Tongue (tissue), 2 donors: ENCODE data around the gene MED25. TPM values are rescaled to one million over a fixed set of nuclear protein-coding genes. Genes with fewer than 3 reads are reported as not detected.
"Not testable (repeated sequence)": the region's sequence is repeated elsewhere in the genome, so short reads cannot be mapped to it uniquely, and the experiment has no call there.

Experiments used
- DNase-seq: peaks from one replicate; pipeline ENCODE4 v3.0.0-alpha.2; 2015
- total RNA-seq: library from RNA; depleted of rRNA; stranded (reverse); fragments of >200 nt; gene quantifications from one replicate; pipeline ENCODE4 v1.2.3, GENCODE V29; 2014

MED25 gene
- total RNA-seq, 1 donor from 2014 or later: 38.2 TPM

GRCh38 chr19:49816590-49816989, 1.5 kb upstream of the MED25 start:
- DNase-seq: peak; percentile 45

GRCh38 chr19:49818649-49819370, 721 bp downstream of the MED25 start:
- DNase-seq: no peak

DNA sequence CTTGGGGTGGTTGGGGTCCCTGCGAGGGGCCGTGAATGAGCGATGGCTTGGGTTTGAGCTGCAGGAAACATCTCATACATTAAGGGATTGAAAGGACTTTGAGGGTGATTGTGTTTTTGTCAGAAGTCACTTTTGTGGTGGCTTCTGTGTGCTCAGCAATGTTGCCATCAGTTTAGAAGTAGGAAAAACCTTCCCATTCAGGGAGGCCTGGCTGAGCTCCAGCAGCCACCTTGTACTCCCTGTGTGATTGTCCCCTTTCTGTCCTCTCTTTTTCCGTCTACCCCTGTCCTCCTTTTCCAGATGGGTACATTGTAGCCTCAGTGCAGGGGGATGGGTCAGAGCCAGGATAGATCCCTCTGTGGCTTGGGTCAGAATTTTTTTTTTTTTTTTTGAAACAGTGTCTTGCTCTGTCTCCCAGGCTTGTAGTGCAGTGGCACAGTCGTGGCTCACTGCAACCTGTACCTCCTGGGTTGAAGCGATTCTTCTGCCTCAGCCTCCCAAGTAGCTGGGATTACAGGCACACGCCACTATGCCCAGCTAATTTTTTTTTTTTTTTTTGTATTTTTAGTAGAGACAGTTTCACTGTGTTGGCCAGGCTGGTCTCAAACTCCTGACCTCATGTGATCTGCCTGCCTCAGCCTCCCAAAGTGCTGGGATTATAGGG, 1.5 kb downstream of the MED25 start:
- DNase-seq: not testable (repeated sequence)

DNA sequence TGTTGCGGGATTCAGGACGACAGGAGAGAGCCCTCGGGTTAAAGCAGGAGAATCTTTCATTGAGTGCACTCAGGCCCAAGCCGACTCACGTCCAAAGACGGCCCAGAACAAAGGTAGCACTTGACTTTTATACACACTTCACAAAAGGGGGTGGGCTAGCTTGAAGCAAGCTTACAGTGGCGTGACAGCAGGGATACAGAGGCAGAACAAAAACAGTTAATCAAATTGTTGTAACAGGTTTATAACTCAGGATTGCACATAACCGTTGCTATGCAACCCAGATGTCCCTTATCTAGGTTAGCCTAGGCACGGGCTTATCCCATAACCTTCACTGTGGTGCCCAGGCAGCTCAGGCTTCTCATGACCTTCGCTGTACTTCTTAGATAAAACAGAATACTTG, 2.0 kb downstream of the MED25 start:
- no peak for DNase-seq

DNA sequence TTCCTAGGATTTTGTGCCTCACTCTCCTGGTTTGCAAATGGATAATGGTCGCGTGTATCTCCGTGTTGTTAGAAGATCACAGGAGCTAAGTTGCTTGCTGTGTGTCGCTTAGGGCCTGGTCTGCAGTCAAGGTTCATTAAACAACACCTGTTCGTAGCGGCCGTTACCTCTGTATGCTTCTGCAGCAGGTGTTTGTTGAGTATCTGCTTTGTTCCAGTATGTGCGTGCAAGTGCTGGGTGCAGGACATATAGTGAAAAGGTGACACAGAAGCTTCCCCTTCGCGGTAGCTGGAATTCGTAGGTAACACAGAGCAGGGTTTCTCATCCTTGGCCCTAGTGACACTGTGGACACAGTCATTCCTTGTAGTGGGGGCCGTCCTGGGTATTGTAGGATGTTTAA, 5.4 kb downstream of the MED25 start:
- DNase-seq: no peak

- DNase-seq: no peak
Measured at GRCh38 chr19:49824662-49825061, 6.6 kb downstream of the MED25 start.

DNA sequence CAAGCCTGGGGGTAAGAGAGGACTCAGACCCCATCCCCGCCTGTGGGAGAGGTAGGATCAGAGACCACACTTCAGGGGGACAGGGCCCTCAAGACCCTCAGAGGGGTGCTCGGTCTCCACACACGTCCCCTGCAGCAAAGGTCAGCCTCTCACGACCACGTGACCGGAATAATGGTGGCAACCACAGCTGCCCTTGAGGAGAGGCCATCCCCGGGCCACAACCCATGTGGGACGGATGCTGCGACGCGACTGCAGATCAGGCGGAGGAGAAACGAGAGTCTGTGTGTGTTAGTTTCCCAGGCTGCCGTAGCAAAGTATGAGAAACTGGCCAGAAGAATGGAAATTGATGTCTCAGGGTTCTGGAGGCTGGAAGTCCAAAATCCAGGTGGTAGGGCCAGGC, 8.9 kb downstream of the MED25 start:
- DNase-seq: no peak

DNA sequence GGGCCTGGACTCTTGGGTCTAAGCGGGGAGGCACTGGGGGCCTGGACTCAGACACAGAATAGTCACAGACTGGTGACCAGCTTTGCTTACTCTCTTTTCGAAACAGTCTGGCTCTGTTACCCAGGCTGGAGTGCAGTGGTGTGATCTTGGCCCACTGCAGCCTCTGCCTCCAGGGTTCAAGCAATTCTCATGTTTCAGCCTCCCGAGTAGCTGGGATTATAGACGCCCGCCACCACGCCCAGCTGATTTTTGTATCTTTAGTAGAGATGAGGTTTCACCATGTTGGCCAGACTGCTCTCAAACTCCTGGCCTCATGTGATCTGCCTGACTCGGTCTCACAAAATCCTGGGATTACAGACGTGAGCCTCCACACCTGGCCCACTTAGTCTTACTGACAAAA, 11.1 kb downstream of the MED25 start:
- no peak for DNase-seq

GRCh38 chr19:49829721-49830120, 11.6 kb downstream of the MED25 start:
- DNase-seq: no peak

DNA sequence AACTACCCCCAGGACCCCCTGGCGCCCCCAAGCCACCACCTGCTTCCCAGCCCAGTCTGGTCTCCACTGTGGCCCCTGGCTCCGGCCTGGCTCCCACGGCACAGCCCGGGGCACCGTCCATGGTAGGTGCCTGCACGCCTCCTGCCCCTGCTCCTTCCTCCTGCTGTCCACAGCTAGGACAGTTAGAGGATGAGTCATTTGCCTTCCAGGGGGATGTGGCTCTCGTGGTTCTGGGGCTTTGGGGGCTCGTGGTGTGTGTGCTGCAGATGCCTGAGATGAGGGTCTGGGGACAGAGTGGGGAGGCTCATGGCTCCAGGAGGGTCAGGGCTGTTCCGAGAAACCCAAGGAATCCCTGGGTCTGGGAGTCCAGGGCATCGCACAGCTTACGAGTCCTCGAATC, 12.7 kb downstream of the MED25 start:
- no peak for DNase-seq

DNA sequence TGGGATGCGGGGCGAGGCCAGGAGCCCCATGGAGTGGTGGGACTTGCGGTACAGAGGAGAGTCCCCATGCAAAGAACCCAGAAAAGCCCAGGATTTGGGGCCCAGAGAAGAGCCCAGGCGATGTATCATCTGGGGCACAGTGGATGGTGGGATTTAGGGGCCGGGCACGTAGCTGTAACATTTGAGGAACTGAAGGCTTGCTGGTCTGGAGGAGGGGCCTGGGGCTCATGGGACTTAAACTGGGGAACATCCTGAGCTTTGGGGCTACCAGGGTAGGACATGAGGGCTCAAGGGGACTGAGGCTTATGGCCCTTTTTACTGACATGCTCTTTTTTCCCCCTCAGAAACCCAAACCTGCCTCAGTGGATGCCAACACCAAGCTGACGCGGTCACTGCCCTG, 13.5 kb downstream of the MED25 start:
- DNase-seq: no peak

GRCh38 chr19:49832556-49832955, 14.5 kb downstream of the MED25 start:
- no peak for DNase-seq

DNA sequence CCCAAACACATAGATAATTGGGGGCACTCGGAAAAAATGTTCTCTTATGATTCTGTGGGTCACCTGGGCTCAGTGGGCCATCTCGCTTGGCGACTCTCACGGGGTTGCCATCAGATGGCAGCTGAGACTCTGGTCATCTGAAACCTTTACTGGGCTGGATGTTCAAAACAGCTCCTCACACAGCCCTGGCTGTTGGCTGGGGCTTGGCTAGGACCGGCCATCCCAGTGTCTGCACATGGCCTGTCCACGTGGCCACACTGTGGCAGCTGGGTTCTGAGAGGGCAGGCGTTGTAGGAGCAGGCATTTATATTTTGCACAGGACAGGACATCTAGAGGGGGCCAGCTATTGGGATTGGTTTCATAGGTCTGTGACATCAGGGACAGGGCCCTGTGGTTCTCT, 15.5 kb downstream of the MED25 start:
- no peak for DNase-seq

DNA sequence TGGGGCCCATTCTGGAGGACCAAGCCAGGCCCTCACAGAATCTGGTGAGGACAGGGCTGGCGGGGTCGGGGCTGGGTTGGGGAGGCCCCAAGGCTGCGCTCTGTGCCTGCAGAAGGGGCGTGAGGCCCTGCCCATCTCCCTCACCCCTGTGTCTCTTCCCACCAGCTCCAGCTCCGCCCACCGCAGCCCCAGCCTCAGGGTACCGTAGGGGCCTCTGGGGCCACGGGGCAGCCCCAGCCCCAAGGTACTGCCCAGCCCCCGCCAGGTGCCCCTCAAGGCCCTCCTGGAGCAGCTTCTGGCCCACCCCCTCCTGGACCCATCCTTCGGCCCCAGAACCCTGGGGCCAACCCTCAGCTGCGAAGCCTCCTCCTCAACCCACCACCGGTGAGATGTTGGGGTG, 17.5 kb downstream of the MED25 start:
- DNase-seq: no peak

- no peak for DNase-seq
Measured at GRCh38 chr19:49836176-49837008, 18.3 kb downstream of the MED25 start.

- no peak for DNase-seq
Measured at GRCh38 chr19:49837009-49837310, 18.9 kb downstream of the MED25 start.

GRCh38 chr19:49837425-49837824, 19.3 kb downstream of the MED25 start:
- no peak for DNase-seq

GRCh38 chr19:49838885-49839588, 20.9 kb downstream of the MED25 start:
- DNase-seq: no peak

DNA sequence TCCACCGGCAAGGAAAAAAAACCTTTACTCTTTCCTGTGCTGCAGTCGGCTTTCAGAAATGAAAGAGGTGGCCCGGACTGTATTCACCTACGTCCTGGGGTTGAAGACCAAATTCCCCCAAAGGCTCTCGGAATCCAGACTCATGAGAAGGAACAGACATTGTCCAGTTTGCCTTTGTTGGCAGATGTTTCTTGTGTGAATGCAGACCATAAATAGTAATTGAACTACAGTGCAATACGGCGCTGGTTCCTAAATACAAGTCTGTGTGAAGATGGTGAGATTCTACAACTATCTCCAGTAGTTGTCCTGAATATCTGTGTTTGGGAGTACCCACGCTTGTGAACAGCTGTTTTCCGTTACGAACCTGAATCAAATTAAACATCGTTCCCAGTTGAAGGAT, 21.6 kb downstream of the MED25 start:
- no peak for DNase-seq

GRCh38 chr19:49840321-49840720, 22.2 kb downstream of the MED25 start:
- no peak for DNase-seq

- no peak for DNase-seq
Measured at GRCh38 chr19:49840736-49841249, 22.7 kb downstream of the MED25 start.

- DNase-seq: no peak
Measured at GRCh38 chr19:49843265-49843664, 25.2 kb downstream of the MED25 start.
